ENCODE results near the gene TEAD1. TPM values are rescaled to one million over a fixed set of nuclear protein-coding genes. Genes with fewer than 3 reads are reported as not detected.

TEAD1 gene
- total and polyA plus RNA-seq, 7 experiments from 2014 or later, result 0.02 to 0.22 (median 0.07) TPM; not detected in 4

DNA sequence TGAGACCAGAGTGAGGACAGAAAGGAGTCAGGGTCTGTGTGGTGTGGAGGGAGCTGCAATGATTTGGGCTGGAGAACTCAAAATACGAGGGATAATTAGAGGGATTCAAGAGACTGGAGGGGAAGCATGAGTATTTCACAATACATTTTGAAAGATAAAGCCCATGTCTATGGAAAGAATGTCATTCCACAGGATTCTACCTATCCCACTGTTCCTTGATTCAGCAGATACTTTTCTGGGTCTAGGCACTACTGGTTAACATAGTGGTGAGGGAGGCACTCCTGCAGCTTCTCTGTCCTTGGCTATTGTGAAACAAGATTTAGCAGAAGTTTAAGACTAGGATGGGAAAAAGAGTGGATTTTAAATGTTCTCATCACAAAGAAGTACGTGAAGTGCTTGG, 262.0 kb downstream of the TEAD1 start:
- no peak for DNase-seq
- no peak overlapping the region for H3K27ac ChIP-seq (ENCODE audit: low read depth, low read length)
- ChIA-PET POLR2A (no interaction called here), CTCF (interaction anchor here (0.6 kb wide), 1 partner anchor 637 kb away, joined by 5 read pairs; no protein-coding TSS in a partner anchor)
- no peaks in the 10 kb centered on the region for H3K9me3 ChIP-seq (ENCODE audit: control insufficient read depth in 2 of 3, low read length in 3 of 3)
- H3K27me3 ChIP-seq (ENCODE audit: control insufficient read depth in 2 of 2, insufficient read depth in 2 of 2, low read length in 2 of 2), result no peaks in the 10 kb centered on the region
- Mint-ChIP-seq H3K4me1 (no peaks in the 10 kb centered on the region), H3K27me3 (peaks cover 5 to 12% (median 9%) of the 10 kb centered on the region in 5 donors), H3K27ac (peak overlapping the region in 1 of 9 donors; percentile 33), H3K9me3 (peaks cover 0 to 4% (median 0%) of the 10 kb centered on the region in 11 donors), H3K4me3 (no peak overlapping the region), H3K36me3 (no peaks in the 10 kb centered on the region)
- intact Hi-C loops (cut with micrococcal nuclease), result no loop called here
- H3K36me3 ChIP-seq (ENCODE audit: control insufficient read depth in 2 of 3, insufficient read depth in 3 of 3, low read length in 3 of 3), result no peaks in the 10 kb centered on the region
- ATAC-seq, result no peak
- no peaks in the 10 kb centered on the region for H3K4me1 ChIP-seq (ENCODE audit: control insufficient read depth in 2 of 2, insufficient read depth in 2 of 2, low read length in 2 of 2)
- H3K4me3 ChIP-seq (ENCODE audit: low read length), result no peak overlapping the region

DNA sequence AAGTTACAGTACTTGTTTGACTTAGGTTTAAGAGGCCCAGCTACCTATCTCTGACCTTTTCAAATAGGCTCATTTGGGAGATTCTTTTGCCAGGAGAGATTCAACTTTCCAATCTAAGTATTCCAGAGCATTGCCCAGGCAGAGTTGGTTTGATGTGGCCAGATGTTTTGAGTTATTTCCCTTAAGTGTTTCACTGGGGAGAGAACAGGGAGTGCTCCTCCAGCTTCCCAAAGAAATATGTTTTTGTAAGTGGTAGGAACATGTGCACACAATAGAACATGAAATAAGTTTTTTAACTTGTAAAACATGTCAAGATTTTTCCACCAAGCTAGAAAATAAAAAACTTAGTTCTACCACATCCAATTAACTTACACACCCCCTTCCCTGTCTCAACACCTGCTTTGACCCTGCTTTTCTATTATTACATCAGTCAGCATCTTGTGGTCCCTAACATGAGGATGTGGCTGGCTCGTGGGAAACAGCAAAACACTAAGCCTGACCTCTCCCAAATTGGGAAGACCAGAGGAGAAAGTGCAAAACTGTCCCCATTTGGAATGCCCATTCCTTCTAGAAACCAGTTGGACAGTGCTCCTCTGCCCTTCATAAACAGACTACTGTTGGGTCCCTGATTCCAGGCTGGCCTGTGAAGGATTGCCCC, 264.5 kb downstream of the TEAD1 start:
- no peaks in the 10 kb centered on the region for H3K4me1 Mint-ChIP-seq
- intact Hi-C loops (cut with micrococcal nuclease), result no loop called here
- no peak overlapping the region for H3K4me3 Mint-ChIP-seq
- H3K4me3 ChIP-seq (ENCODE audit: low read length), result no peak overlapping the region
- no peaks in the 10 kb centered on the region for H3K4me1 ChIP-seq (ENCODE audit: control insufficient read depth in 2 of 2, insufficient read depth in 2 of 2, low read length in 2 of 2)
- H3K27me3 Mint-ChIP-seq, result peaks cover 8 to 24% (median 15%) of the 10 kb centered on the region in 5 donors
- H3K27ac Mint-ChIP-seq, result no peak overlapping the region
- H3K36me3 ChIP-seq (ENCODE audit: control insufficient read depth in 2 of 3, insufficient read depth in 3 of 3, low read length in 3 of 3), result no peaks in the 10 kb centered on the region
- no peaks in the 10 kb centered on the region for H3K27me3 ChIP-seq (ENCODE audit: control insufficient read depth in 2 of 2, insufficient read depth in 2 of 2, low read length in 2 of 2)
- ATAC-seq, result no peak
- ChIA-PET CTCF (no interaction called here), POLR2A (no interaction called here)
- H3K9me3 ChIP-seq (ENCODE audit: control insufficient read depth in 2 of 3, low read length in 3 of 3), result no peaks in the 10 kb centered on the region
- no peaks in the 10 kb centered on the region for H3K36me3 Mint-ChIP-seq
- H3K9me3 Mint-ChIP-seq, result peaks cover 0 to 2% (median 0%) of the 10 kb centered on the region in 11 donors
- no peak overlapping the region for H3K27ac ChIP-seq (ENCODE audit: low read depth, low read length)
- DNase-seq, result no peak

DNA sequence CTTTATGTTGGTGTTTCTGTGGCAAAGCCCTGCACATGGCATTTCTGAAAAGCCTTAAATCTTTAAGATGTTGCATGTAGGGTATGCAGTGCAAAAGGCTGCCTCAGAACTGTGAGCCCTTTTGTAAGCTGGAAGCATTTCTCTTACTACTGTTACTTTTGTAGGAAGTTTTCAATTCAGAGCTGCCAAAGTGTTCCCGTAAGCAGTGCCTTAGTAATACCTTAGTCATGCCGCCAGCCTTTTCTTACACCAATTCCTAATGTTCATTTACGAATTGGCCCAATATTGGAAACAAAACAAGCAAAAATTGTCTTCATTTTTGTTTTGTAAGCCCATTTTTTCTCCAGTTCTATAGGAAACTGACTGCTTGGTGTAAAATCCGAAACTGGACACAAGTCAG, 267.4 kb downstream of the TEAD1 start:
- H3K4me1 ChIP-seq (ENCODE audit: control insufficient read depth in 2 of 2, insufficient read depth in 2 of 2, low read length in 2 of 2), result no peaks in the 10 kb centered on the region
- no peak for DNase-seq
- intact Hi-C loops (cut with micrococcal nuclease), result no loop called here
- H3K9me3 ChIP-seq (ENCODE audit: control insufficient read depth in 2 of 3, low read length in 3 of 3), result no peaks in the 10 kb centered on the region
- no peaks in the 10 kb centered on the region for H3K36me3 ChIP-seq (ENCODE audit: control insufficient read depth in 2 of 3, insufficient read depth in 3 of 3, low read length in 3 of 3)
- no peak overlapping the region for H3K27ac ChIP-seq (ENCODE audit: low read depth, low read length)
- CTCF ChIA-PET, result no interaction called here
- Mint-ChIP-seq H3K4me3 (no peak overlapping the region), H3K9me3 (peaks cover 0 to 5% (median 0%) of the 10 kb centered on the region in 11 donors), H3K36me3 (no peaks in the 10 kb centered on the region), H3K27ac (no peak overlapping the region), H3K27me3 (peaks cover 4 to 30% (median 17%) of the 10 kb centered on the region in 5 donors), H3K4me1 (no peaks in the 10 kb centered on the region)
- ATAC-seq, result no peak
- no peaks in the 10 kb centered on the region for H3K27me3 ChIP-seq (ENCODE audit: control insufficient read depth in 2 of 2, insufficient read depth in 2 of 2, low read length in 2 of 2)
- POLR2A ChIA-PET, result no interaction called here
- H3K4me3 ChIP-seq (ENCODE audit: low read length), result no peak overlapping the region

DNA sequence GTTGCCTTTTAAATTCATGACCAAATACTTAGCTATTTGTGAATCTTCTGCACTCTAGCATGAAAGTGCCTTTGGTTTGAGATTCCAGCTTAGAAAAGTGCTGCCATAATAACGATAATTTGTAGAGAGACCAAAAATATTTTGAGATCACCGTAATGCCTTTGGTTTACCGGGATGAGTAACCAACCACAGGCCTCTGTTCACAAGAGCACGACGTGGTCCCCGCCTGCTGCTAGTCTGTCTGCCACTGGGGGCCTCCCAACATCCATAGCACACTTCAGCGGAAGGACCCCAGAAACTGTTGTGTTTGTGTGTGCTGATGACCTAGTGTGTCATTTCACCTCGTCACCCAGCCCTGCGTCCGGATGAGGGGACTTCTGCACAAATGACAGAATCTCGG, 267.9 kb downstream of the TEAD1 start:
- peaks cover 0 to 4% of the 10 kb centered on the region in 2 donors for H3K27me3 ChIP-seq (ENCODE audit: control insufficient read depth in 2 of 2, insufficient read depth in 2 of 2, low read length in 2 of 2)
- DNase-seq (no peak), ATAC-seq (no peak)
- intact Hi-C loops (cut with micrococcal nuclease), result no loop called here
- H3K4me3 ChIP-seq (ENCODE audit: low read length), result no peak overlapping the region
- H3K27ac Mint-ChIP-seq, result no peak overlapping the region
- no peaks in the 10 kb centered on the region for H3K9me3 ChIP-seq (ENCODE audit: control insufficient read depth in 2 of 3, low read length in 3 of 3)
- POLR2A ChIA-PET, result no interaction called here
- CTCF ChIA-PET, result no interaction called here
- no peaks in the 10 kb centered on the region for H3K4me1 ChIP-seq (ENCODE audit: control insufficient read depth in 2 of 2, insufficient read depth in 2 of 2, low read length in 2 of 2)
- no peaks in the 10 kb centered on the region for H3K36me3 Mint-ChIP-seq
- H3K4me3 Mint-ChIP-seq, result no peak overlapping the region
- H3K36me3 ChIP-seq (ENCODE audit: control insufficient read depth in 2 of 3, insufficient read depth in 3 of 3, low read length in 3 of 3), result no peaks in the 10 kb centered on the region
- H3K27ac ChIP-seq (ENCODE audit: low read depth, low read length), result no peak overlapping the region
- H3K27me3 Mint-ChIP-seq, result peaks cover 5 to 30% (median 22%) of the 10 kb centered on the region in 5 donors
- peaks cover 0 to 9% (median 0%) of the 10 kb centered on the region in 11 donors for H3K9me3 Mint-ChIP-seq
- H3K4me1 Mint-ChIP-seq, result no peaks in the 10 kb centered on the region

DNA sequence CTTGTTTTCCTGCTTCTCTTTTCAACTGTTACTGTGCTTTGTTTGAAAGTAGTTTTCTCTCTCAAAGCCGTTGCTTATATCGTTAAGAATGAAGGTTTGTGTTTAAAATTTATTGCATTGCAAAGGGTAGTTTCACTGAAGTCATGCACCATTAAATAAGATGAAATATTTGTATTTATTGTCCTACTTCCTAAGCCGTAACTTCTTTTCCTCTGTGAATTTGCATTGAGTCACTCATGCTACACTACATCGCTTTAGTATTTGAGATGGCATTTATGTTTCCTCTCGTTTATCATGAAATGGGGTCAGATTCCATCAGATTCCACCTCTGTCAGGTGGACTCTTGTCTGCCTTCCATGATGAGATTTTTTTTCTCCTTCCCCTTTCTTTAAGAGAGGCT, 269.1 kb downstream of the TEAD1 start:
- H3K36me3 Mint-ChIP-seq, result no peaks in the 10 kb centered on the region
- Histone ChIP-seq H3K9me3 (ENCODE audit: control insufficient read depth in 2 of 3, low read length in 3 of 3) (no peaks in the 10 kb centered on the region), H3K4me3 (ENCODE audit: low read length) (no peak overlapping the region), H3K27me3 (ENCODE audit: control insufficient read depth in 2 of 2, insufficient read depth in 2 of 2, low read length in 2 of 2) (peaks cover 0 to 9% of the 10 kb centered on the region in 2 donors), H3K27ac (ENCODE audit: low read depth, low read length) (no peak overlapping the region), H3K4me1 (ENCODE audit: control insufficient read depth in 2 of 2, insufficient read depth in 2 of 2, low read length in 2 of 2) (no peaks in the 10 kb centered on the region), H3K36me3 (ENCODE audit: control insufficient read depth in 2 of 3, insufficient read depth in 3 of 3, low read length in 3 of 3) (no peaks in the 10 kb centered on the region)
- DNase-seq, result no peak
- H3K27ac Mint-ChIP-seq, result no peak overlapping the region
- ChIA-PET POLR2A (no interaction called here), CTCF (no interaction called here)
- H3K4me3 Mint-ChIP-seq, result no peak overlapping the region
- H3K4me1 Mint-ChIP-seq, result no peaks in the 10 kb centered on the region
- peaks cover 8 to 38% (median 32%) of the 10 kb centered on the region in 5 donors for H3K27me3 Mint-ChIP-seq
- peaks cover 0 to 16% (median 0%) of the 10 kb centered on the region in 11 donors for H3K9me3 Mint-ChIP-seq
- intact Hi-C loops (cut with micrococcal nuclease), result no loop called here
- ATAC-seq, result no peak

DNA sequence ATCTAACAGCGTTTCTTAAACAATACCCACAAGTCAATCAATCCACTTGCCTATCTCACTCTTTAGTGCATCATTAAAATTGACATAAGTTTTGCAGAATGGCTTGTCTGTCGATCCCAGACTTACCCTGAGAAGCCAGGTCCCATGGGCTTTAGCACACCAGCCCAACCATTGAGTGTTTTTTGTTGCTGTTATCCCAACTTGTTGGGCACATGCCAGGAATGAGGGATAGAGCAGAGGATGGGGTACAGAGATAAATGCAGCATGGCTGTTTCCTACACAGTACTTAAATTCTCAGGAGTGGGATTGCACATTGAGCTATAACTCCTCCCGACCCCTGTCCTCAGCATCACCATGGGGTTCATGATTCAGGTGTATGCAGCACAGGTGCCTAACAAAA, 270.7 kb downstream of the TEAD1 start:
- ATAC-seq, result no peak
- no peak overlapping the region for H3K4me3 Mint-ChIP-seq
- Histone ChIP-seq H3K9me3 (ENCODE audit: control insufficient read depth in 2 of 3, low read length in 3 of 3) (no peaks in the 10 kb centered on the region), H3K27me3 (ENCODE audit: control insufficient read depth in 2 of 2, insufficient read depth in 2 of 2, low read length in 2 of 2) (peaks cover 0 to 9% of the 10 kb centered on the region in 2 donors), H3K27ac (ENCODE audit: low read depth, low read length) (no peak overlapping the region), H3K4me1 (ENCODE audit: control insufficient read depth in 2 of 2, insufficient read depth in 2 of 2, low read length in 2 of 2) (no peaks in the 10 kb centered on the region), H3K4me3 (ENCODE audit: low read length) (no peak overlapping the region), H3K36me3 (ENCODE audit: control insufficient read depth in 2 of 3, insufficient read depth in 3 of 3, low read length in 3 of 3) (no peaks in the 10 kb centered on the region)
- H3K4me1 Mint-ChIP-seq, result no peaks in the 10 kb centered on the region
- H3K36me3 Mint-ChIP-seq, result no peaks in the 10 kb centered on the region
- CTCF ChIA-PET, result no interaction called here
- peaks cover 4 to 50% (median 39%) of the 10 kb centered on the region in 5 donors for H3K27me3 Mint-ChIP-seq
- peaks cover 0 to 16% (median 0%) of the 10 kb centered on the region in 11 donors for H3K9me3 Mint-ChIP-seq
- POLR2A ChIA-PET, result no interaction called here
- intact Hi-C loops (cut with micrococcal nuclease), result no loop called here
- no peak overlapping the region for H3K27ac Mint-ChIP-seq
- DNase-seq, result no peak

GRCh38 chr11:12949453-12949852, 275.2 kb downstream of the TEAD1 start:
- ChIA-PET CTCF (no interaction called here), POLR2A (no interaction called here)
- no peaks in the 10 kb centered on the region for H3K4me1 Mint-ChIP-seq
- H3K27me3 ChIP-seq (ENCODE audit: control insufficient read depth in 2 of 2, insufficient read depth in 2 of 2, low read length in 2 of 2), result peaks cover 0 to 9% of the 10 kb centered on the region in 2 donors
- no peak for DNase-seq
- no peak overlapping the region for H3K4me3 Mint-ChIP-seq
- H3K9me3 Mint-ChIP-seq, result peaks cover 0 to 34% (median 9%) of the 10 kb centered on the region in 11 donors
- no peaks in the 10 kb centered on the region for H3K36me3 ChIP-seq (ENCODE audit: control insufficient read depth in 2 of 3, insufficient read depth in 3 of 3, low read length in 3 of 3)
- H3K9me3 ChIP-seq (ENCODE audit: control insufficient read depth in 2 of 3, low read length in 3 of 3), result no peaks in the 10 kb centered on the region
- H3K4me1 ChIP-seq (ENCODE audit: control insufficient read depth in 2 of 2, insufficient read depth in 2 of 2, low read length in 2 of 2), result no peaks in the 10 kb centered on the region
- H3K27me3 Mint-ChIP-seq, result peaks cover 16 to 58% (median 52%) of the 10 kb centered on the region in 5 donors
- H3K27ac Mint-ChIP-seq, result no peak overlapping the region
- intact Hi-C loops (cut with micrococcal nuclease), result no loop called here
- ATAC-seq, result no peak
- H3K27ac ChIP-seq (ENCODE audit: low read depth, low read length), result no peak overlapping the region
- peaks cover 0 to 6% (median 0%) of the 10 kb centered on the region in 5 donors for H3K36me3 Mint-ChIP-seq
- H3K4me3 ChIP-seq (ENCODE audit: low read length), result no peak overlapping the region

All from naive thymus-derived CD4-positive, alpha-beta T cell (primary cell).